Colonic mucosa (tissue), 4 donors: ENCODE data around the gene MAP2K1. TPM values are rescaled to one million over a fixed set of nuclear protein-coding genes. Genes with fewer than 3 reads are reported as not detected.

ENCODE experiments used
- DNase-seq: peaks from one replicate; pipeline ENCODE4 v3.0.0-alpha.2; 2020
- H3K27ac ChIP-seq: fragments of 200-600 bp; one replicate; pipeline ENCODE4 v1.8.0; 2021
- H3K27me3 ChIP-seq: fragments of 200-600 bp; one replicate; pipeline ENCODE4 v1.8.0; 2021
- H3K36me3 ChIP-seq: fragments of 200-600 bp; one replicate; pipeline ENCODE4 v1.8.0; 2021
- H3K4me1 ChIP-seq: fragments of 200-600 bp; one replicate; pipeline ENCODE4 v1.8.0; 2021; ENCODE audit warnings: mild to moderate bottlenecking
- H3K4me3 ChIP-seq: fragments of 200-600 bp; one replicate; pipeline ENCODE4 v1.8.0; 2021
- H3K9ac ChIP-seq, 2 donors: one replicate each; pipeline ENCODE4 v1.7.0; 2013; ENCODE audit warnings: control low read depth in 2 of 2, low read depth in 2 of 2, low read length in 2 of 2
- H3K9me3 ChIP-seq: fragments of 200-600 bp; one replicate; pipeline ENCODE4 v1.8.0; 2021
- CTCF ChIP-seq: fragments of 200-600 bp; IDR thresholded peaks from one replicate; pipeline ENCODE4 v1.8.0; 2022; ENCODE audit warnings: antibody characterized with exemption, mild to moderate bottlenecking
- intact Hi-C: fragments of 100-400 bp; cut with DNase I; formaldehyde crosslinking; loops from one replicate; pipeline ENCODE4 v1.14.1; 2022
- total RNA-seq, 2 donors: library from RNA; stranded (reverse); fragmentation: NEBNext Ultra II Directional in 1 of 2; extraction: Animal tissue kit (Norgen Biotek cat#: 25700) in 1 of 2; gene quantifications; one replicate each; pipeline ENCODE4 v1.2.1, GENCODE V29; 2021
- donor health status: healthy.
- donor health status: DM: no; HTN: no; CAD: no.
- donor health status: DM: no; HTN: no; CAD: no.

The MAP2K1 gene
- total RNA-seq, 2 donors from 2014 or later: 50.0 to 53.2 TPM

GRCh38 chr15:66401130-66402021 is 14.7 kb downstream of the MAP2K1 start:
- TF ChIP-seq CTCF: no peak
- Histone ChIP-seq H3K27ac (no peak overlapping the region), H3K27me3 (no peaks in the 10 kb centered on the region), H3K9ac (no peak overlapping the region), H3K4me3 (no peak overlapping the region), H3K9me3 (no peaks in the 10 kb centered on the region), H3K4me1 (no peaks in the 10 kb centered on the region), H3K36me3 (no peaks in the 10 kb centered on the region)
- DNase-seq: no peak
- intact Hi-C loops: no loop called here

- TF ChIP-seq CTCF: no peak
- H3K9ac ChIP-seq: no peak overlapping the region
- no peak for DNase-seq
Observed at GRCh38 chr15:66402761-66403284, 16.1 kb downstream of the MAP2K1 start.

GRCh38 chr15:66403323-66403722 is 16.6 kb downstream of the MAP2K1 start:
- Histone ChIP-seq H3K27ac (no peak overlapping the region), H3K4me1 (no peaks in the 10 kb centered on the region), H3K36me3 (no peaks in the 10 kb centered on the region), H3K27me3 (no peaks in the 10 kb centered on the region), H3K9ac (no peak overlapping the region), H3K9me3 (no peaks in the 10 kb centered on the region), H3K4me3 (no peak overlapping the region)
- no peak for DNase-seq
- intact Hi-C loops: no loop called here
- no peak for TF ChIP-seq CTCF

More at GRCh38 chr15:66402761-66403284, 16.1 kb downstream of the MAP2K1 start:
- Histone ChIP-seq H3K27ac (no peak overlapping the region), H3K4me3 (no peak overlapping the region), H3K36me3 (no peaks in the 10 kb centered on the region), H3K9me3 (no peaks in the 10 kb centered on the region), H3K27me3 (no peaks in the 10 kb centered on the region), H3K4me1 (no peaks in the 10 kb centered on the region)
- intact Hi-C loops: no loop called here

GRCh38 chr15:66404122-66404521 is 17.4 kb downstream of the MAP2K1 start:
- no peak overlapping the region for H3K27ac ChIP-seq
- H3K4me1 ChIP-seq: no peaks in the 10 kb centered on the region
- H3K4me3 ChIP-seq: no peak overlapping the region

GRCh38 chr15:66404532-66404931 is 17.8 kb downstream of the MAP2K1 start:
- Histone ChIP-seq H3K27me3 (no peaks in the 10 kb centered on the region), H3K9ac (no peak overlapping the region), H3K9me3 (no peaks in the 10 kb centered on the region), H3K4me1 (no peaks in the 10 kb centered on the region), H3K36me3 (no peaks in the 10 kb centered on the region), H3K4me3 (no peak overlapping the region), H3K27ac (no peak overlapping the region)
- DNase-seq: no peak
- intact Hi-C loops: no loop called here
- no peak for TF ChIP-seq CTCF

More at GRCh38 chr15:66404122-66404521, 17.4 kb downstream of the MAP2K1 start:
- intact Hi-C loops: no loop called here
- Histone ChIP-seq H3K36me3 (no peaks in the 10 kb centered on the region), H3K27me3 (no peaks in the 10 kb centered on the region), H3K9ac (no peak overlapping the region), H3K9me3 (no peaks in the 10 kb centered on the region)
- no peak for DNase-seq
- TF ChIP-seq CTCF: no peak
